Measurements from ENCODE around the gene DLG1.

Gene DLG1

DNA sequence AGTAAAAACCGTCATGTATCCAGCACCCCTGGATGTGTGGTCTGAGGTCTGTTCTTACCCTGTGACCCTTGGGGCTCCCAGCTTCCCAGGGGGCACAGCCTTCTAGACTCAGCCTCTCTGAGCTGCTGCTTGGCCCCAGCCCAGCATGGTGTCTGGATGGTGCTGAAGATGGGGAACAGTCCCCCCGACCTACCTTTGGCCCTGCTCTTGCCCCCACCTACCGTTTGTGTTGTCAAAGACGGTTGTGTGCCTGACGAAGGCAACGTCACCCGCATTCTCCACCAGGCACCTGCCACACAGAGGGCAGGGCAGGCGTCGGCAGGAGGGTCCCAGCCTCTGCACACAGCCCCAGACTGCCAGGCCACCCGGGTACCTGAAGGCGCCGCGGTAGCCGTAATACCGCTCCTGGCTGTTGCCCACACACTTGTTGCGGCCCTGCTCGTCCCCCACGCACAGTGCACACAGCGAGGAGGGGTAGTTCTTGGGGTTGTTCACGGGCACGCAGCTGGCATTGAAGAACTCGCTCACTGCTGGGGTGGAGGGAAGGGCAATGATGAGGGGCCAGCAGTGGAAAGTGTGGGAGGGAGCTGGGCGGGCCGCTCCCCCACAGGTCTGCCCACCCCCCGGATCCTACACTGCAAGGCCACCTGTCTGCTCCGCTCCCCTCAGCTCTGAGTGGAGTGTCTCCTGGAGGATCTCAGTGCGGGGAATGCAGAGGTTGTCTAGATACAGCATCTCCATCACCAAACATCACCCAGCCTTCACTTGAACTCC lies 289.8 kb downstream of the DLG1 start:
- DNase-seq = no peak

DNA sequence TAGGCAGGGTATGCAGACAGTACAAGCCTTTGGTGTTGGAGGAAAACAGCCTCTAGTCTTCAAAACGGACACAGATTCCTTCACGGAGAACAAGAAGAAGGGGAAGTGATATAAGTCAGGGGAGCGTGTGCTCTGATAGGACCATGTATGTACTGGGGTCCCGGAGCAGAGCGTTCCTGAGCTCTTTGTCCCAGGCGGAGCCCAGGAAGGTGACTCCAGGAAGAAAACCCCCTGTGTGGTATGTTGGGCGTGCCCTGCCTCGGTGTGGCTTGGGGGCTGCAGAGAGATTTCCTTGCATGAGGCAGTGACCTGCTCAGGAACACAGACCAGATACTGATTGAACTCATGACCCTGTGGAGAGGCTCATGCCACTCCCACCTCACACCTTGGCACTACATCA lies 290.5 kb downstream of the DLG1 start:
- DNase-seq = no peak

DNA sequence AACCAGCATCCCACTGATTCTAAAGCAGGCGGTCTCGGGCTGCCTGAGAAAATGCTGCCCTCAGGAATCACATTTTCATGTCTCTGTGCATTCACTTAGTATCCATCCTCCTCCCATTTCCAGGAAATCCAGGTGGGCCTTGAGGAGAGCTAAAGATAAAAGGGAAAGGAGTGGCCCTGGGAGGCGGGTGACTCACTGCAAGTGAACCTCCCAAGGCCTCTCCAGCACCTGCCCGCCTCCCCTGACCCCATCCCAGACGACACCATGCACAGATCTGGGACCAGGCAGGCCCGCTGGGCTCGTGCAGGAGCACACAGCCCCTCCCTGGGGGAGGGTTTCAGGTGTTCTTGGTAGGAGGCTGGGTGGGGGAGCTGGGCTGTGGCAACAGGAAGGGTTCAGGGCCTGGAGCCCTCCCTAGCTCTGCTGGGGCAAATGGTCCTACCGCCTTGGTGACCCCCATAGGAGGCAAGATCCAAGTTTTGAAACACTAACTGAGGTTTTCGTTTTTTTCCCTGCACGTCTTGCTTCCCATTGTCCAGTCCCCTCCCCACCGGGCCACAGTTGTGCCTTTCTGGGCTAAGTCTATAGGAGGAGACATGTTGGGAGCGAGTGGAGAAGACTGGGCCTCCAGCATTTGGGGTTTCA lies 291.0 kb downstream of the DLG1 start:
- DNase-seq = no peak

DNA sequence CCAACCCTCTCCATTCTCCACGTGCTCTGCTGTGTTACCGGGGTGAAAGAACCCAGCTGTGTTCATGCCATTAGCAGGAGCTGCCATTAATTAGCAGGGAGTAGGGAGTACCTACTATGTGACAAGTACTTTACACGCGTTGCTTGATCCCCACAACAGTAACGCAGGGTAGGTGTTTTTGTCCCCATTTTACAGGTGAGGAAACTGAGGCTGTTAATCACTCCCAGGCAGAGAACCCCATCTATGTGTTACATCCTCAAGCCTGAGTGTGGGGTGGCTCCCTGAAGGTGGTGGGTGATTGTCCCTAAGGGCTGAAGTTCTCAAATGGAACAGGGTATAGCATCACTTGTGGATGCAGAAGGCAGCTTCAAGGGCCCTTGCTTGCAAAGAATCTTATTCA lies 291.6 kb downstream of the DLG1 start:
- DNase-seq = no peak

DNA sequence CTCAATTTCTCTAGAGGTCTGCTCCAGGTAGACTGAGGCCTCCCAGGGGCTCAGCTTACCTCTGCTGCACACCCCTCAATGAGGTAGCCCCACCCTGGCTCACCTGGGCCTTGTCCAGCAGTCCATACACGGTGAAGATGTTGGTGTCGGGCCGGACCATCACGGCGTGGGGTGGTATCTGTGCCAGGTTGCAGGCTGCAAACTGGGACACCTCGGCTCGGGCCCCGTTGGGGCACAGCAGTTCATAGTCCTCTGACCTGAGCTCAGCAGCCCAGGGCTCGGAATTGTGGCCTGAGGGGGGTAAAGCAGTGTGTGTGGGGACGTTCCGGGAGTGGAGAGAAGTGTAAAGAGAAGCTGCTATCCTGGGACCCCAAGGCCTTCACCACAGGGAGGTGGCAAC lies 292.0 kb downstream of the DLG1 start:
- DNase-seq = no peak

DNA sequence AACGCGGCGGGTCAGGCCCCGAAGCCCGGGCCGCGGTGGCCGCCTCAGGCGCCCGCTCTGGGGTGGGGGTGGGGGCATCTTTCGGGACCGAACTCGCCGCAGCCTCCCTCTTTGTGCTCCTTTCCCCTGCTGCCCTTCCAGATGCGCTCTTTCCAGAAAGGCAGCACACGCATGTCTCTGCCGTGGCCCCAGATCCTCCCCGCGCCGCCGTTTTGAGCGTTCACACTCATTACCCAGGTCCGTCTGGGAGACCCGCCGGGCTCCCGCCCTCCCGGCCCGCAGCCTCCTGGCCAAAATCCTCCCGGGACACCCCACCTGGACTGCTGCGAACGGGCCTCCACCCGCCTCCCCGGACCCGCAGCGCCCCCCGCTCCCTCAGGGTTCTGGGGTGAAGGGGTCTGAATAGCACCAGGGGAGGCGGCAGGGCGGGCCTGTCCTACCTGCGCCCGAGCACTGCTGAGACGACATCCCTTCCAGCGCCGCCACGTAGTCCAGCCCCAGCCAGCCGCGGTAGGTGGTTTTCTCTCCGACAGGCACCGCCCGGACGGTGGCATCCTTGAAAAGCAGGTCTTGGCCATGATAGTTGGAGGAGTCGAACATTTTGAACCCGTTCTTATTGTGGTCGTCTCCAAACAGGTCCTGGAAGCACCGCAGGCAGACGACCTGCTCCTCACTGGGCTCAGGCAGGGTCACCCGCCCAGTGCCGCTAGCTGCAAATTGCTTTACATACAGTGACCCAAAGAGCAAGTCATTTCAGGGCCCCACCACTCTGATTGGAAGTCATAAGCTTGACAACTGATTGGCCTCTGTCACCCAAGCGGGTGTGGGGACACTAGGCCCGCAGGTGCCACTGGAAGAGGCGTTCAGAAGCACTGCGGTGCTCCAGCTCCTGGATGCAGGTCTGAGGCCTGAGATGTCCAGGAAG lies 294.7 kb downstream of the DLG1 start:
- DNase-seq = no peak

DNA sequence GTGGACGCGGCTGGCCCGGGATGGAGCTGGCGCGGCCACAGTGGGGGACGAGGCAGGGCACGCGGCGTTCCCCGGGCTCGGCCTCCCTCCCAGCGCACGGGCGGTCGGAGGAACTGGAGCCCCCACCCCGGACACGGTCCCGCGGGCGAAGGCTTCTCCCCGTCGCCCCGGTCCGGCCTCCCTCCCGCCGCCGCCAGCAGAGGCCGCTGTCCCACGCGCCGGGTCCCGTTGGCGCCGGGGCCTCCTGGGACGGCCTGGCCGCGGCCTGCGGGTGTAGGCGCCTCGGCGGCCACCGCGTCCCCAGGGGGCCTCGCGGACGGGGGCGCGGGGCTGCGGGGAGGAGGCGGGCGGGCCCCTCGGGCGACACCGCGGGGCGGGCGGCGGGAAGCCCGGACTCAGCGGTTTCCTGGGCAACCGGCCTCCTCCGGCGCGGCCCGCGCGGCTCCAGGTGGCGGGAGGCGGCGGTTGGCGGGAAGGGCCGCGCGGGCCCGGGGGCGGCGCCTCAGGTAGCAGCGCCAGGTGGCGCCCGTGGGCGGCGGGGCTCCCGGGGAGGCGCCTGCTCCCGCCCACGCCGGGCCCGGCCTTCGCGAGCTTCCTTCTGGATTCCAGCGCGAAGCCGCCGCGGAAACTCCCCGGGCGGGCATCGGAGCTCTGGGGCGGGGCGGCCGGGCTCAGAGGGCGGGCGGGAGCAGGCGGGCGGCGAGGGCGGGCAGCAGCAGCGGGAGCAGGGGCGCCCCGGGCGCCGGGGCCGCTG lies 295.5 kb downstream of the DLG1 start:
- no peak for DNase-seq

DNA sequence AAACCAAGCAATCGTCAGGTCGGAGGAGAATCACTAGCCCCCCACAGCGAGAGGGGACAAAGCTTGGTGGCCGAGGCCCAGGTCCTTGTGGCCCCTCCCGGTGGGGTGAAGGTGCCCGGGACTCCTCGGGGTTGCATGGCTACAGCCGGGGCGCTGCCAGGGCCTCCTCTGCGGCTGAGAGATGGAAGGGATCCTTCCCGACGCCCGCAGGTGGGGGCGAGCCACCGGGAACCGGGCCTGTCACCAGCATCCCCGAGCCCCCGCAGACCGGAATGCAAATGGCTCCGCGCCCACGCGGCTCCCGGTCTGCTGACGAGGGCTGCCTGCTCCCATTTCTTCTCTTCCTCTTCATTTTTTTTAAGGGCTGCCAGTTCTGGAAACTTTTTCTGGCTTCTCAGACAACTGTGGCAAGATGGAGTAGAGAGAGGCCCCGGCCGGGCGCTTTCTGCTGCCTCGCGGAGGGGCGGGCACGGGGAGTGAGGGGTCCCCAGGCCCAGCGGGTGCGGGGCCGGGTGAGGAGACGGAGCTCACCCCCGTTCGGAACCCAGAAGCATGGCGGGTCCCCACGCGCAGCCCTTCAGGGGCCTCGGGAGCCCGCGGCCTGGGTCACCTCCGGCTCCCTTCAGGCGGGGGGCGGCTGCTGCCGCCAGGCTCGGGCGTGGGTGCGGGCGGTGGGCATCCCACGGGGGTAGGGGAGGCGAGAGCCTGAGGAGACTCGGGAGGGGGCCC lies 296.3 kb downstream of the DLG1 start:
- DNase-seq = no peak

DNA sequence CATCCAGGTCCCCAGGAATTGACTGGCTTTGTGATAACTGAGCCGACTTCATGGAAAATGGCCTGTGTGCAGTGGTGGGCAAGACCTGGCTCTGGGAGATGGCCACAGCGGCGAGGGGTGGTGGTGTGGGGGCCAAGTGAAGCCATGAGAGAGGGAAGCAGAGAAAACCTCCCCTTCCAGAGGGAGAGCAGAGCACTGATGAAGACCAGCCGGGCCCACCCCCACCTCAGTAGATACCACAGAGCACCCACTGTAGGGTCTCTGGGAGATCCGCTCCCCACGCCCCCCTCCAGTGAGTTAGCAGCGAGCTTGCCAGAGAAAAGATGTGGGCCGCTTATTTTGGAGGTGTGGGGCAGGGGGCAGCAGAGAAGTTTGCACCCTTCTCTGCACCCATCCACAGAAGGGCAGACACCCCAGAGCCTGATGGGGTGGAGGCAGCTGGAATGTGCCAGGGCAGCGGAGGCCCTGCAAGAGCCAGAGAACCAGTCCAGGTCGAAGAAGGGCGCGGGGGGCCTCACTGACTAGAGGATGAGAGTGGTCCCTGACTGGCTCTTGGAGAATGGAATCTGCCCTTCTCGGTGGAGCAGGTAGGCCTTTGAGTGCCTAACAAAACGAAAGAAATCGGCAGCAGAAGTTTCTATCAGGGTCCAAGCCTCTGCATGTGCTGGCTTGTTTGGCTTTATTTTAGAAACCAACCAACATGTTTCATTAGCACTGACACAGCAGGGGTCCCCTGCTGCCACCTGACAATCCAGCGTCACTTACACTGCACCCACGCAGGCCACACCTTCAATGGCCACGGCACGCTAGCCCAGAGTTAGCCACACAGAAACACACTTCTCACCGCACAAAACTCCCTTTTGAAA lies 297.1 kb downstream of the DLG1 start:
- no peak for DNase-seq

DNA sequence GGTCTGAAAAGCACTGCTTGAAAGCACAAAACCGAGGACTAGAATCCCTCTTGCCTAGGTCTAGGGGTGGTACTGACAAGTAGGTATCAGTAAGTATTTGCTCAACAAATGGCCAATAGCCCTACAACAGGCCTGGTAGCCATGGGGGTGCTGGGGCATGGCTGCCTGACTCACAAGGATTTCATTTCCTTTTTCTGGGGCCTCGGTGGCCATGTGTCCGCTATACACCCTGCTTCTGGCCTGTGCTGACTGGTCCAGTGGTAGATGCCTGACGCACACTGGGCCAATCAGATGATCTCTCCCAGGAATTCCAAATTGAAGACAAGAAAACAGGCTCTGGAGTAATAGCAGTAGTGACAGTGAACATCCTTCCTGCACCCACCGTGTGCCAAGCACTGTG lies 298.2 kb downstream of the DLG1 start:
- no peak for DNase-seq

DNA sequence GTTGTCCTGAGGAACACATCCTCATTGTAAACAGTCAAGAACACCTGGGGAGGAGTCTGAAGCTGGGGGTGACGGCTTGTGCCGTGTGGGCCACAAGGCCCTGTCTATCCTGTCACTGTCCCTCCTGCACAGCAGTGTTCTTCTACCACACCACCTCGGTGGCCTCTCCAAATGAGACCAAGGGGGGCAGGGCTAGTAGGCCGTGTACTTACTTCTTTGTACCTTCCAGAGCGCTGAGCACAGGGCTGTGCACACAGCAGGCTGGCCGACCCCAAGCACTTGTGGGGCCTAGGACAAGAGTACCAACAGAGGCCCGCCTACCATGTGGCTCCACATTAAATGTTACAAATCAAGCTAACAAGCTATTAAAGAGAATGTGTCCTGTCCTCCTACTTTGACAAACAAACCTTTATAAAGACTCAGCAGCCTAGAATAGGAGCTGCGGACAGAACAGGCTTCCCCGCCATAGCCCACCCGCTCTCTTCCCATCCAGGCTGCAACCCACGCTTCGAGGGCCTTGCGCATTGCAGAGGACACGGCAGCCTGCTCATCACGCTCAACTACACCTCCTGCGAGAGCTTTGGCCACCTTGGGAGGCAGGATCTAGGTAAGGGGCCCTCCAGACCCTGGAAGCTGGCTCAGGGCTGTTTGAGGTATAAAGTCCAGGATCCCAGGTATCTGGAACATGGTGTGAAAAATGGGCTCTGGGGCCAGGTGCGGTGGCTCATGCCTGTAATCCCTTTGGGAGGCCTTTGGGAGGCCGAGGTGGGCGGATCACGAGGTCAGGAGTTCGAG lies 299.2 kb downstream of the DLG1 start:
- no peak for DNase-seq

DNA sequence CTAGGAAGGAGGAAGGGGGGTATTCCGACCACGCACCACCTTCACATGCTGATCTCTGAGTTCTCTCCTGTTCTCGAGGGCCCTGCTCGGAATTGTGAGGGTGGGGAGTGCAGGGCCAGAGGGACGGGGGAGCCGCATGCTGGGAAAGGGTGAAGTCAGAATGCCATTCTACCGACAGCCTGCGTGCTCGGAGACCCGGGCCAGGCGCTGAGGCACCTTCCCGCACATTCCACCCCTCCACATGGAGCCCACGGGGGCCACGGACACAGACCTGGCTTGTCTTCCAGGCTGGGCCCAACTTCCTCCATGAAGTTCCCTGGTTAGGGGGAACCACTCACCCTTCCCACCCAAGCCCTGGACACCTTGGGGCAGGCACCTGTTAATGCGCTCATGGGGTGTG lies 301.1 kb downstream of the DLG1 start:
- DNase-seq = no peak

DNA sequence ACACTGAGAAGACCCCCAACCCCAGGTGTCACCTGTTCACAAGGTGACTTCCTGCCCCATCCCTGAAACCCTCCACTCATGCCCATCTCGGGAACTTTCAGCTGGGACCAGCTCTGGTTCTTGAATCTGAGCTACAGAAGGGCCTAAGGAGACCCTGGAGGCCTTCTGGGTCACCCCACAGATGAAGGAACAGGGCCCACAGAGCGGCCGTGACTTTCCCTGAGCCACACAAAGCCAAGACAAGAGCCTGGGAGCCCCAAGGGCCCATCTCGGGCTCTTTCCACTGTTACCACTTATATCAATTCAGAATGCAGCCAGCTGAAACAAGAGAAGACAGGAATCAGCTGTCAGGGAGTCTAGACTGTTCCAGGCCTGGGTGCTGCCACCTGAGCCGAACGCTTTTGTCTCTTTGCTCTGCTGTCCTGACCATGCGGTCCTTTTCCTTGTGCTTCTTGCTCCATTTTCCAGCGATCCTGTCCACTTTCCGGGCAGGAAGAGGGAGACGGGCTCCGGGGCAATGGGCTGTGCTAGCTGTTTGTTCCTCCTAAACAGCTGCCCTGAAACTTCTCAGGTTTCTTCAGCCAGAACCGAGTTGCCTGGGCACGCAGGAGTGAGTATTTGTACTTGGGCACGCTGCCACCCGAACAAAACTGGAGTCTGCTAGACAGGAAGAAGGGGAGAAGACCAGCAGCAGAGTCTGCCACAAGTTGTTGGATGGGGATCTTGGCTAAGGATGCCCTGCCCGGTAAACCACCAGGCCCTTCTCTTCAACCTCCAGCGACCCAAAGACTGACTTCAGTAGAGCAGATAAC lies 301.8 kb downstream of the DLG1 start:
- DNase-seq = peak; percentile 29

DNA sequence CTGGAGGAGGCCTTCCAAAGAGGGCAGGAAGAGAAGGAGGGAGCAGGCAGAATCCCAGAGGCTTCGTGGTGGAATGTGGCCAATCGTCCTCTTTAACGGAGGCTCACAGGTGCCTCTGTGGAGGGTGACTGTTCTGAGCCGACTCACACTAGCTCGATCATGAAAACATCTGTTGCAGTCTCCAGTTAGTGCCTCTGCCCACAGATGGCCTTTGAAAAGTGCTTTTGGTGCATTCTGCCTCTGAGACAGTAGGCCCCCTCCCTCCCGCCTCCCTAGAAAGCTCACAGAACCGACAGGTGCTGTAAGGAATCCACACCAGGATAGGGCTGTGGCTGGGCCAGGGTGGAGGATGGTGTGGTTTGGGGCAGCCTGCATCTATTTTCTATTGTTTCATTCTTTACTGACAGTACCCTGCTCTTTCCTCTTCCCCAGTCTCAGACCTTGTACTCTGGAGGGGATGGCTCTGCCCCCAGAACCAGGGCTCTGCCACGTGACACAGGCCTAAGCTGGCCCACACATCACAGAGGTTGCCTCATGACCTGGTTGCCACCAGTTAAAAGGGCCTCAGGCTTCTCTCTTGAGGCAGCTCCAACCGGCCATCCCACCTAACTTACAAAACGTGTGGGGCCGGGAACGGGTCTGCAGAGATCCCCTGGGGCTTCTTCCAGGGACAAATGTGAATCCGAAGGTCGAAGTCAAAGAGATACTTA lies 302.6 kb downstream of the DLG1 start:
- DNase-seq = no peak

DNA sequence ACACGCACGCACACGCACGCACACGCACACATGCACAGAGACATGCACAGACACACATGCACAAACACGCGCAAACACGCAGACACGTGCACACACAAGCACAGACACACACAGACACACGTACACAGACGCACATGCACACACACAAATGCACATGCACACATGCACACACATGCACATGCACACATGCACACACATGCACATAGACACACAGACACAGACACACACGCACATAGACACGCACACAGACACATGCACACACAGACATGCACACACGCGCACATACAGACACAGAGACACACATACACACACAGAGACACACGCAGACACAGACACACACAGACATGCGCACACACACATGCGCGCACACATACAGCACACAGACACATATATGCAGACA lies 303.4 kb downstream of the DLG1 start:
- DNase-seq = no peak

DNA sequence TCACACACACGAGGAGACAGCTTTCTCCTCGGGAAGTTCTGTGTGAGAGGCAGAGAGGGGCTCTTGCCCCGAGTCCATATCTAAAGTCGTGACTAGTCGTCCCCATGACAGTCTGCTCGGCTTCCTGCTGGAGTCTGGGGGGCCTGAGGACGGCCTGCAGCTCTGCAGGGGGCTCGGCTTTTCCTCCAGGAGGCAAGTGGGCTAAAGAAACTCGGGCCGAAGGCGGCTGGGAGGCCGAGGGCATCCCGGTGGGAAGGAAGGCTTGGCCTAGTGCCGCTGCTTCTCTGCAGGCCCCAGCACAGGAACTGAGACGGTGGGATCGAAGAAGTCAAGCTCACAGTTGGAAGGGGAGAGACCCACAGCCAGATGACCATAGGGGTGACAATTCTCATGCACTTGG lies 304.4 kb downstream of the DLG1 start:
- DNase-seq = no peak

Data from NCI-H1105 treated with DMSO at 0.1 percent for 48 hours (cell line).